NT2/D1 (cell line): ENCODE measurements around the gene PLEKHA6.

Experiments used
- SUZ12 ChIP-seq: IDR thresholded peaks from 2 replicates; pipeline ENCODE4 v1.6.1; 2011; ENCODE audit not compliant: insufficient read length, insufficient read depth; ENCODE audit errors: extremely low read depth
- YY1 ChIP-seq: IDR thresholded peaks from 2 replicates; pipeline ENCODE4 v1.6.1; 2011; ENCODE audit not compliant: insufficient read length, insufficient read depth

DNA sequence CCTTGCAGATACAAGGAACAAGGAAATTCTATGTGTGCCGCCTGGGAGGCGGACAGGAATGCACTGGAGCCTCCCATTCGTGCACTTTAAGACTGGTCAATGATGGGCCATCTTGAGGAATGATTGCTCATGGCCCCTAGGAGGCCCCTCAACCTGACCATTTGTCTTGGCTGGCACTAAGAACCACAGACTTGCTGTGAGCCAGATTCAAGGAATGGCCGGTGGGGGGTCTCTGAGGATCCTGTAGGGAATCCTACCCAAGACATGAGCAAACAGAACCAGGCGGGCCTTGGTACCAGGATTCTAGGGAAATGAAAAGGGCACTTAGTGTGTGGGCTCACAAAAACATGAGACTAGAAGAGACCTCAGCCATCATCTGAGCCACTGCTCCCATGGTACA, 117.8 kb downstream of the PLEKHA6 start:
- TF ChIP-seq YY1 (no peak), SUZ12 (no peak)
